MCF 10A (cell line): ENCODE measurements around the gene RAB3GAP2. TPM values are rescaled to one million over a fixed set of nuclear protein-coding genes. Genes with fewer than 3 reads are reported as not detected.
A peak's percentile ranks its signal among the peaks of the same experiment; 100 is the strongest.

Experiments used
- BruUV-seq: library from RNA; stranded (reverse); fragments of 400-500 nt; replicated peaks from 2 replicates; lab custom pipeline; 2021; lab: Mats Ljungman, UMichigan
- CTCF ChIA-PET: fragments of 300-600 bp; sonication (Branson Sonifier 250); formaldehyde crosslinking; extraction: SDS; loops from one replicate; lab custom pipeline; 2021; ENCODE audit warnings: antibody characterized with exemption, inconsistent platforms; lab: Yijun Ruan, JAX
- POLR2A ChIA-PET: fragments of 300-600, 350-650 bp; sonication (Branson Sonifier 250); formaldehyde crosslinking; extraction: SDS; loops from one replicate; lab custom pipeline; 2020; ENCODE audit warnings: antibody characterized with exemption, inconsistent platforms; lab: Yijun Ruan, JAX
- DNase-seq: peaks from one replicate; pipeline ENCODE4 v3.0.0-alpha.2; 2018; ENCODE audit not compliant: unreplicated experiment
- H3K27ac Mint-ChIP-seq: one replicate; pipeline ENCODE4 v1.8.0; 2022; ENCODE audit warnings: mild to moderate bottlenecking, low read depth, mixed read lengths; ENCODE audit not compliant: unreplicated experiment
- H3K27me3 Mint-ChIP-seq: one replicate; pipeline ENCODE4 v1.8.0; 2022; ENCODE audit warnings: mixed read lengths; ENCODE audit not compliant: insufficient read depth, unreplicated experiment
- H3K36me3 Mint-ChIP-seq: one replicate; pipeline ENCODE4 v1.8.0; 2022; ENCODE audit warnings: mild to moderate bottlenecking, moderate library complexity, mixed read lengths; ENCODE audit not compliant: insufficient read depth, unreplicated experiment
- H3K4me1 Mint-ChIP-seq: one replicate; pipeline ENCODE4 v1.8.0; 2022; ENCODE audit warnings: mixed read lengths; ENCODE audit not compliant: insufficient read depth, unreplicated experiment
- H3K4me3 Mint-ChIP-seq: one replicate; pipeline ENCODE4 v1.8.0; 2022; ENCODE audit warnings: mild to moderate bottlenecking, moderate library complexity, mixed read lengths; ENCODE audit not compliant: unreplicated experiment
- H3K9me3 Mint-ChIP-seq: one replicate; pipeline ENCODE4 v1.8.0; 2022; ENCODE audit warnings: mixed read lengths; ENCODE audit not compliant: unreplicated experiment
- CTCF ChIP-seq: fragments of 200-600 bp; IDR thresholded peaks from one replicate; pipeline ENCODE4 v1.8.0; 2022; ENCODE audit warnings: antibody characterized with exemption, mild to moderate bottlenecking; ENCODE audit not compliant: unreplicated experiment
- intact Hi-C: fragments of 100-400 bp; cut with micrococcal nuclease; formaldehyde crosslinking; loops from 2 replicates; pipeline ENCODE4 v1.14.1; 2022
- total RNA-seq: library from RNA; stranded (reverse); gene quantifications from 2 replicates; pipeline ENCODE4 v1.2.3, GENCODE V29; 2022

The RAB3GAP2 gene
- total RNA-seq, 1 experiment from 2014 or later, result 93.3 TPM

GRCh38 chr1:220198186-220199005 lies 73.9 kb downstream of the RAB3GAP2 start:
- BruUV-seq, result no TSS peak
- ChIA-PET CTCF (interaction anchor here (1.0 to 5.6 kb wide), 3 partner anchors 9 to 21 kb away, joined by 3 to 80 read pairs (median 12); no protein-coding TSS in a partner anchor), POLR2A (interaction anchor here (0.7 to 1.2 kb wide), 5 partner anchors 9 to 133 kb away, joined by 3 to 4 read pairs (median 3); no protein-coding TSS in a partner anchor)
- Mint-ChIP-seq H3K27ac (no peak overlapping the region), H3K9me3 (no peaks in the 10 kb centered on the region), H3K36me3 (peaks cover 23% of the 10 kb centered on the region), H3K27me3 (no peaks in the 10 kb centered on the region), H3K4me1 (no peaks in the 10 kb centered on the region), H3K4me3 (no peak overlapping the region)
- DNase-seq, result no peak
- no peak for TF ChIP-seq CTCF
- intact Hi-C loops, result no loop called here

- DNase-seq, result no peak
- Mint-ChIP-seq H3K36me3 (peaks cover 50% of the 10 kb centered on the region), H3K4me3 (no peak overlapping the region), H3K9me3 (no peaks in the 10 kb centered on the region), H3K27me3 (no peaks in the 10 kb centered on the region), H3K4me1 (no peaks in the 10 kb centered on the region), H3K27ac (no peak overlapping the region)
- no peak for TF ChIP-seq CTCF
- no TSS peak for BruUV-seq
- intact Hi-C loops, result no loop called here
- CTCF ChIA-PET, result interaction anchor here (0.6 to 3.2 kb wide), 10 partner anchors 9 to 580 kb away, joined by 3 to 20 read pairs (median 6); no protein-coding TSS in a partner anchor
- POLR2A ChIA-PET, result interaction anchor here (0.6 to 1.3 kb wide), 5 partner anchors 8 to 595 kb away, joined by 3 to 5 read pairs (median 4); no protein-coding TSS in a partner anchor
Measured at GRCh38 chr1:220195701-220196100, 76.6 kb downstream of the RAB3GAP2 start.

- peak; percentile 64 for DNase-seq
- Mint-ChIP-seq H3K27me3 (no peaks in the 10 kb centered on the region), H3K4me1 (no peaks in the 10 kb centered on the region), H3K4me3 (no peak overlapping the region), H3K27ac (no peak overlapping the region), H3K9me3 (no peaks in the 10 kb centered on the region), H3K36me3 (peaks cover 82% of the 10 kb centered on the region)
- no TSS peak for BruUV-seq
- ChIA-PET CTCF (interaction anchor here (0.6 to 9.6 kb wide), 43 partner anchors 8 to 1995 kb away, joined by 3 to 115 read pairs (median 5); no protein-coding TSS in a partner anchor), POLR2A (interaction anchor here (0.7 to 1.6 kb wide), 6 partner anchors 8 to 544 kb away, joined by 3 to 5 read pairs (median 3); no protein-coding TSS in a partner anchor)
- intact Hi-C loops, result loop anchor here (1.0 kb wide), 1 partner anchor 586 kb away; no protein-coding TSS in a partner anchor
- peak; percentile 66 for TF ChIP-seq CTCF
Measured at GRCh38 chr1:220189750-220190347, 82.4 kb downstream of the RAB3GAP2 start.

GRCh38 chr1:220188538-220188937 lies 83.7 kb downstream of the RAB3GAP2 start:
- no peaks in the 10 kb centered on the region for H3K4me1 Mint-ChIP-seq
- POLR2A ChIA-PET, result interaction anchor here (0.7 to 1.6 kb wide), 3 partner anchors 28 to 145 kb away, joined by 3 read pairs; no protein-coding TSS in a partner anchor
- no peaks in the 10 kb centered on the region for H3K27me3 Mint-ChIP-seq
- intact Hi-C loops, result no loop called here
- no peak overlapping the region for H3K4me3 Mint-ChIP-seq
- no peak overlapping the region for H3K27ac Mint-ChIP-seq
- peaks cover 76% of the 10 kb centered on the region for H3K36me3 Mint-ChIP-seq
- no peak for TF ChIP-seq CTCF
- BruUV-seq, result no TSS peak
- no peak for DNase-seq
- CTCF ChIA-PET, result interaction anchor here (0.6 to 9.6 kb wide), 20 partner anchors 10 to 615 kb away, joined by 3 to 115 read pairs (median 7); partner anchors contain the start of gene MTARC1
- H3K9me3 Mint-ChIP-seq, result no peaks in the 10 kb centered on the region
